Panc1 (cell line): ENCODE results near the gene CCDC28A. TPM values are rescaled to one million over a fixed set of nuclear protein-coding genes. Genes with fewer than 3 reads are reported as not detected.
A peak's percentile ranks its signal among the peaks of the same experiment; 100 is the strongest.

ENCODE experiments used
- ATAC-seq: fragments of 200-7000 bp; cut with Tn5 transposase; 2 replicates; pipeline ENCODE4 v1.9.1; 2020; ENCODE audit warnings: mild to moderate bottlenecking, moderate library complexity
- Bru-seq: library from RNA; stranded (reverse); fragments of 400-500 nt; gene quantifications from one replicate; lab custom pipeline; 2021; lab: Mats Ljungman, UMichigan
- BruChase-seq, 2 experiments: library from RNA; stranded (reverse); fragments of 400-500 nt; gene quantifications; one replicate each; lab custom pipeline; 2021; lab: Mats Ljungman, UMichigan
- BruUV-seq: library from RNA; stranded (reverse); fragments of 400-500 nt; replicated peaks from 2 replicates; lab custom pipeline; 2021; lab: Mats Ljungman, UMichigan
- CTCF ChIA-PET: fragments of 300-600 bp; sonication (Branson Sonifier 250); formaldehyde crosslinking; loops from one replicate; lab custom pipeline; 2022; ENCODE audit warnings: antibody characterized with exemption; lab: Charles Lee
- POLR2A ChIA-PET: fragments of 300-600 bp; sonication (Branson Sonifier 250); formaldehyde crosslinking; loops from one replicate; lab custom pipeline; 2022; ENCODE audit warnings: antibody characterized with exemption; lab: Charles Lee
- DNase-seq: peaks from one replicate; pipeline ENCODE4 v3.0.0-alpha.2; 2010; ENCODE audit warnings: low read depth, low spot score
- H3K27ac ChIP-seq: 2 replicates; pipeline ENCODE4 v1.5.1; 2011; ENCODE audit warnings: mild to moderate bottlenecking, low read length, inconsistent platforms
- H3K27me3 ChIP-seq: fragments of 200-500 bp; sonication (Bioruptor generic); 2 replicates; pipeline ENCODE4 v1.6.0; 2014; ENCODE audit warnings: low read length, inconsistent platforms; ENCODE audit not compliant: control insufficient read depth, insufficient read depth
- H3K36me3 ChIP-seq: fragments of 200-500 bp; sonication (Bioruptor generic); 2 replicates; pipeline ENCODE4 v1.5.1; 2014; ENCODE audit warnings: inconsistent platforms, mild to moderate bottlenecking, low read length, moderate library complexity; ENCODE audit not compliant: control insufficient read depth, insufficient read depth
- H3K4me1 ChIP-seq: 2 replicates; pipeline ENCODE4 v1.5.1; 2011; ENCODE audit warnings: inconsistent platforms, mild to moderate bottlenecking, low read length, moderate library complexity; ENCODE audit not compliant: control insufficient read depth, insufficient read depth
- H3K4me3 ChIP-seq, 2 experiments: 2 replicates each; pipeline ENCODE4 v1.5.1; 2011 to 2012; ENCODE audit warnings: low read depth in 2 of 2, low read length in 2 of 2, mild to moderate bottlenecking in 2 of 2, inconsistent platforms in 1 of 2, moderate library complexity in 1 of 2
- H3K9me3 ChIP-seq: fragments of 200-500 bp; sonication (Bioruptor generic); 2 replicates; pipeline ENCODE4 v1.5.1; 2014; ENCODE audit warnings: low read depth, mild to moderate bottlenecking, inconsistent platforms, low read length, moderate library complexity; ENCODE audit not compliant: control insufficient read depth, insufficient read depth
- CTCF ChIP-seq: fragments of 450-650 bp; IDR thresholded peaks from 2 replicates; pipeline ENCODE4 v1.5.1; 2017; ENCODE audit warnings: mild to moderate bottlenecking
- POLR2AphosphoS5 ChIP-seq: IDR thresholded peaks from 2 replicates; pipeline ENCODE4 v1.6.1; 2012; ENCODE audit warnings: mild to moderate bottlenecking, low read depth, low read length, moderate library complexity
- REST ChIP-seq, 2 experiments: IDR thresholded peaks; 2 replicates each; pipeline ENCODE4 v1.6.1; 2011 to 2012; ENCODE audit warnings: low read depth in 2 of 2, control low read depth in 1 of 2, low read length in 1 of 2, mild to moderate bottlenecking in 1 of 2, moderate library complexity in 1 of 2; ENCODE audit not compliant: insufficient read depth in 1 of 2
- SIN3A ChIP-seq: IDR thresholded peaks from 2 replicates; pipeline ENCODE4 v1.6.1; 2012; ENCODE audit warnings: low read depth, mild to moderate bottlenecking, low read length, moderate library complexity, borderline replicate concordance; ENCODE audit not compliant: insufficient read depth
- TCF7L2 ChIP-seq: IDR thresholded peaks from 2 replicates; pipeline ENCODE4 v1.6.1; 2011; ENCODE audit warnings: mild to moderate bottlenecking, low read depth, low read length, inconsistent platforms
- in situ Hi-C: cut with HindIII; loops from 2 replicates; pipeline ENCODE4 v1.10.0; 2016; ENCODE audit warnings: low sequenced_read_pairs, low pct_unique_long_range_greater_than_20kb
- intact Hi-C: fragments of 100-400 bp; cut with micrococcal nuclease; formaldehyde crosslinking; loops from one replicate; pipeline ENCODE4 v1.10.0; 2022; ENCODE audit not compliant: unreplicated experiment
- long read RNA-seq: library from polyadenylated mRNA; unstranded; transcript quantifications from one replicate; pipeline ENCODE4 v2.0.0, GENCODE V29; 2021; ENCODE audit not compliant: unreplicated experiment
- polyA plus RNA-seq: library from polyadenylated mRNA; unstranded; fragments of >200 nt; gene quantifications from one replicate; pipeline ENCODE4 v1.2.1, GENCODE V29; 2012; ENCODE audit warnings: missing spikeins; ENCODE audit not compliant: insufficient read length
- total RNA-seq: library from RNA; stranded (reverse); gene quantifications from one replicate; pipeline ENCODE4 v1.2.1, GENCODE V29; 2021; ENCODE audit not compliant: unreplicated experiment

CCDC28A gene
- total RNA-seq (4.7 TPM), Bru-seq, nascent RNA (percentile 51 among the genes with signal in this experiment), BruChase-seq, experiment 1, labeled RNA remaining after a 2-hour chase (percentile 47 among the genes with signal in this experiment), BruChase-seq, experiment 2, labeled RNA remaining after a 6-hour chase (percentile 59 among the genes with signal in this experiment)
- 5.0 TPM for polyA plus RNA-seq
- long read RNA-seq, transcript CCDC28A-202 (6 exons, 1,505 nt), result major isoform, 7 of 7 reads
- long read RNA-seq, partial matches to known transcripts, result 0 of 7 reads
- long read RNA-seq, other reads (novel, unspliced or antisense), result 0 of 7 reads

GRCh38 chr6:138773177-138774091 is at the start of gene CCDC28A:
CCDC28A (plus strand) TSS chr6:138773769; CDS start chr6:138776121, 2,352 bp downstream.
- in situ Hi-C loops (no loop called here), intact Hi-C loops (no loop called here)
- H3K4me3 ChIP-seq, result peak within 1 kb of the TSS; percentile 71 to 97
- no peaks in the 10 kb centered on the region for H3K27me3 ChIP-seq
- TF ChIP-seq CTCF, result no peak
- no peak for TF ChIP-seq REST (IDR thresholded peaks at IDR 0.05; ENCODE audit: insufficient read depth in 1 of 2, low read depth in 2 of 2, low read length in 1 of 2)
- TF ChIP-seq TCF7L2, result no peak
- TF ChIP-seq POLR2AphosphoS5, result peak; percentile 44; the same call in 1 of the 2 replicates
- TF ChIP-seq SIN3A, result peak; percentile 58; the same call in 1 of the 2 replicates
- H3K4me1 ChIP-seq, result peaks cover 5% of the 10 kb centered on the region
- DNase-seq (peak; percentile 91), ATAC-seq (peak; percentile 97)
- no peaks in the 10 kb centered on the region for H3K9me3 ChIP-seq
- TSS peak; percentile 76 for BruUV-seq
- peaks cover 3% of the 10 kb centered on the region; the same call in 1 of the 2 replicates for H3K36me3 ChIP-seq
- H3K27ac ChIP-seq, result peak within 1 kb of the TSS; percentile 99
- ChIA-PET POLR2A (interaction anchor here (0.5 to 1.2 kb wide), 4 partner anchors 47 to 660 kb away, joined by 3 to 12 read pairs (median 4); no protein-coding TSS in a partner anchor), CTCF (interaction anchor here (0.6 kb wide), 2 partner anchors 660 to 757 kb away, joined by 4 read pairs; no protein-coding TSS in a partner anchor)

- Histone ChIP-seq H3K27ac (no peak overlapping the region), H3K4me3 (no peak overlapping the region), H3K36me3 (no peaks in the 10 kb centered on the region), H3K27me3 (no peaks in the 10 kb centered on the region), H3K4me1 (0 out of 2 replicates have a peak, but pooled peaks cover 3% of the 10 kb centered on the region), H3K9me3 (no peaks in the 10 kb centered on the region)
- TF ChIP-seq CTCF (peak; percentile 15), REST (IDR thresholded peaks at IDR 0.05; ENCODE audit: insufficient read depth in 1 of 2, low read depth in 2 of 2, low read length in 1 of 2) (no peak)
- BruUV-seq, result no TSS peak
- ChIA-PET POLR2A (no interaction called here), CTCF (no interaction called here)
- DNase-seq, result no peak
- in situ Hi-C loops (no loop called here), intact Hi-C loops (no loop called here)
- ATAC-seq, result no peak
These were observed 49.6 kb upstream of the CCDC28A start for GRCh38 chr6:138724015-138724414.
